ENCODE results near the gene MAP4K4.
"Not testable (repeated sequence)": the region's sequence is repeated elsewhere in the genome, so short reads cannot be mapped to it uniquely, and the experiment has no call there.

Gene MAP4K4

GRCh38 chr2:101744832-101745231 is 47.3 kb downstream of the MAP4K4 start:
- DNase-seq, result no peak

- no peak for DNase-seq
Observed at GRCh38 chr2:101745711-101746694, 48.5 kb downstream of the MAP4K4 start.

- DNase-seq, result no peak
Observed at GRCh38 chr2:101748000-101748399, 50.5 kb downstream of the MAP4K4 start.

- not testable (repeated sequence) for DNase-seq
Observed at GRCh38 chr2:101748462-101748861, 51.0 kb downstream of the MAP4K4 start.

GRCh38 chr2:101750688-101751087 is 53.2 kb downstream of the MAP4K4 start:
- DNase-seq, result no peak

GRCh38 chr2:101751276-101751815 is 53.8 kb downstream of the MAP4K4 start:
- no peak for DNase-seq

GRCh38 chr2:101751875-101752619 is 54.5 kb downstream of the MAP4K4 start:
- no peak for DNase-seq

- DNase-seq, result peak; percentile 8
Observed at GRCh38 chr2:101752716-101753616, 55.5 kb downstream of the MAP4K4 start.

GRCh38 chr2:101753720-101754490 is 56.4 kb downstream of the MAP4K4 start:
- DNase-seq, result no peak

GRCh38 chr2:101754618-101755017 is 57.1 kb downstream of the MAP4K4 start:
- peak; percentile 20 for DNase-seq

- no peak for DNase-seq
Observed at GRCh38 chr2:101756266-101756665, 58.8 kb downstream of the MAP4K4 start.

- DNase-seq, result no peak
Observed at GRCh38 chr2:101758001-101758400, 60.5 kb downstream of the MAP4K4 start.

- no peak for DNase-seq
Observed at GRCh38 chr2:101759162-101759561, 61.7 kb downstream of the MAP4K4 start.

- no peak for DNase-seq
Observed at GRCh38 chr2:101762451-101763171, 65.1 kb downstream of the MAP4K4 start.

- no peak for DNase-seq
Observed at GRCh38 chr2:101763496-101764333, 66.2 kb downstream of the MAP4K4 start.

GRCh38 chr2:101766337-101766736 is 68.8 kb downstream of the MAP4K4 start:
- no peak for DNase-seq

- DNase-seq, result peak; percentile 58
Observed at GRCh38 chr2:101766871-101767739, 69.6 kb downstream of the MAP4K4 start.

- no peak for DNase-seq
Observed at GRCh38 chr2:101768556-101769220, 71.2 kb downstream of the MAP4K4 start.
